ENCODE results near the gene RAD51B. TPM values are rescaled to one million over a fixed set of nuclear protein-coding genes. Genes with fewer than 3 reads are reported as not detected.
"Not testable (repeated sequence)": the region's sequence is repeated elsewhere in the genome, so short reads cannot be mapped to it uniquely, and the experiment has no call there.

Gene RAD51B
- total and polyA plus RNA-seq, 3 donors from 2014 or later = 5.5 to 22.5 (median 19.1) TPM

DNA sequence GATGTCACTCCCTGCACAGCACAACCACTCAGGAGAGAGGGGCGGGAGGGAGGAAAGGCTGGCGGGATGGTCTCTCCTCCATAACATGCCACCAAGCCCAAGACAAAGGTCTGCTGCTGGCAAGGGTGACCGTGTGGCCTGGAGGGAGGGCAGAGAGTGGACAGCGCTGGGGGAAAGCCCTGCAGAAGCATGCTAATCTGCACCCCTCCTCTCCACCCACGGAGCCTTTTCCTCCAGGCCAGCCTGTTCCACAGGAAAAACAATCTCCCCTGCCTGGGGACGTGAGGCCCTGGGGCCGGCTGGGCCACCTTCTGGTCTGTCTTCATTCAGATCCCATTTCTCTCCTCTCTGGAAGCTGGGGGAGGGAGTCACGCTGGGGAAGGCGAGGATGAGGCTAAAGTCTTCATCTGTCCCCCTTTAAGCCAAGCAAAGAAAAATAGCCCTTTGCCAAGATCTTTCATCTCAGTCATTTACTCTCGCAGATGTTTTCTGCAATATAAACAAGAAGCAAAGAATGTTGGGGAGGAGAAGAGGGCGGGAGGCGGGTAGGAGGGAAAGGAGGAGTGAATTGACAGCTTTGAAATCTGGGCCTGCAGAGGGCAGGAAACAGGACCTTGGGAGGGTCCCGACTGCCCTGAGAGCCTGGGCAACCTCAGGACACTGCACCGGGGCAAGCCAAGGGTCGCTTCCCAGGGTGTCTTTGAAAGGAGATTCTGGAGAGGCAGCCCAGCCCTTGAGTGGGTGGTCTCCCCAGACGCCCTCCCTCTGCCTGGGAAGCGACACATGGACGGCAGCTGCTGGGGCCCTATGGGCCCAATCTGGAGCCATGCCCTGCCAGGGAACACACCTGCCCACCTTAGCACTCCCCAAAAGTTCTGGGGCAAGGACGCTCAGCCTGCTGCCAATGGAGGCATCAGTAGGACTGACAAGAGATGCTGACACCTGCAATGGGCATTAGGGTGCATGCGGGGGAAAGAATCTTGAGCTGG is 839.7 kb downstream of the RAD51B start:
- H3K27me3 ChIP-seq = no peaks in the 10 kb centered on the region
- no peak for TF ChIP-seq POLR2A (IDR thresholded peaks at IDR 0.05)
- TF ChIP-seq, protein P1, sequence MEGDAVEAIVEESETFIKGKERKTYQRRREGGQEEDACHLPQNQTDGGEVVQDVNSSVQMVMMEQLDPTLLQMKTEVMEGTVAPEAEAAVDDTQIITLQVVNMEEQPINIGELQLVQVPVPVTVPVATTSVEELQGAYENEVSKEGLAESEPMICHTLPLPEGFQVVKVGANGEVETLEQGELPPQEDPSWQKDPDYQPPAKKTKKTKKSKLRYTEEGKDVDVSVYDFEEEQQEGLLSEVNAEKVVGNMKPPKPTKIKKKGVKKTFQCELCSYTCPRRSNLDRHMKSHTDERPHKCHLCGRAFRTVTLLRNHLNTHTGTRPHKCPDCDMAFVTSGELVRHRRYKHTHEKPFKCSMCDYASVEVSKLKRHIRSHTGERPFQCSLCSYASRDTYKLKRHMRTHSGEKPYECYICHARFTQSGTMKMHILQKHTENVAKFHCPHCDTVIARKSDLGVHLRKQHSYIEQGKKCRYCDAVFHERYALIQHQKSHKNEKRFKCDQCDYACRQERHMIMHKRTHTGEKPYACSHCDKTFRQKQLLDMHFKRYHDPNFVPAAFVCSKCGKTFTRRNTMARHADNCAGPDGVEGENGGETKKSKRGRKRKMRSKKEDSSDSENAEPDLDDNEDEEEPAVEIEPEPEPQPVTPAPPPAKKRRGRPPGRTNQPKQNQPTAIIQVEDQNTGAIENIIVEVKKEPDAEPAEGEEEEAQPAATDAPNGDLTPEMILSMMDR (IDR thresholded peaks at IDR 0.05) = no peak
- H3K9me3 ChIP-seq = no peaks in the 10 kb centered on the region
- WGBS, 2 donors = 50 to 58% methylated on average over 16 to 20 of the region's 20 CpGs
- H3K27ac ChIP-seq = peak overlapping the region; percentile 65 to 80
- no peaks in the 10 kb centered on the region for H3K36me3 ChIP-seq (ENCODE audit: low read depth, missing control alignments)
- no peak overlapping the region for H3K4me3 ChIP-seq
- intact Hi-C loops (cut with DNase I; ENCODE audit: low total_unique reads) = no loop called here
- H3K4me1 ChIP-seq = peaks cover 39% of the 10 kb centered on the region
- DNase-seq = peak; percentile 43

DNA sequence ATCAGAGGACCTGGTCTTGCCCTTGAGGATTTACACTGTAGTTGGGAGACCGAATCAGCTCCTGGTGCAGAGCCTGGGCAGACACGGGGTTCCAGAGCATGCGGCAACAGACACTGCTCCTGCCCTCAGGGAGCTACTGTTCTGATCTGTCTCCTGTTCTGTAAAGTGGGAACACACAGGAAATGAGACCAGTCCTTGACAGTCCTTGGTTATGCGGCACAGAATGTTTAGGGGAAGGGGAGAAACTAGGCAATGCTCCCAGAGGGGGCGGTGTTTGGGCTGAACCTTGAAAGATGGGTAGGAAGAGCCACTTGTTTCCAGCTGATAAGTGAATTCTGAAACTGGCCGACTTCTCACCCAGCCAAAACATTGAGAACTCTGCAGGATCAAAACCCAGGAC is 840.9 kb downstream of the RAD51B start:
- intact Hi-C loops (cut with DNase I; ENCODE audit: low total_unique reads) = no loop called here

DNA sequence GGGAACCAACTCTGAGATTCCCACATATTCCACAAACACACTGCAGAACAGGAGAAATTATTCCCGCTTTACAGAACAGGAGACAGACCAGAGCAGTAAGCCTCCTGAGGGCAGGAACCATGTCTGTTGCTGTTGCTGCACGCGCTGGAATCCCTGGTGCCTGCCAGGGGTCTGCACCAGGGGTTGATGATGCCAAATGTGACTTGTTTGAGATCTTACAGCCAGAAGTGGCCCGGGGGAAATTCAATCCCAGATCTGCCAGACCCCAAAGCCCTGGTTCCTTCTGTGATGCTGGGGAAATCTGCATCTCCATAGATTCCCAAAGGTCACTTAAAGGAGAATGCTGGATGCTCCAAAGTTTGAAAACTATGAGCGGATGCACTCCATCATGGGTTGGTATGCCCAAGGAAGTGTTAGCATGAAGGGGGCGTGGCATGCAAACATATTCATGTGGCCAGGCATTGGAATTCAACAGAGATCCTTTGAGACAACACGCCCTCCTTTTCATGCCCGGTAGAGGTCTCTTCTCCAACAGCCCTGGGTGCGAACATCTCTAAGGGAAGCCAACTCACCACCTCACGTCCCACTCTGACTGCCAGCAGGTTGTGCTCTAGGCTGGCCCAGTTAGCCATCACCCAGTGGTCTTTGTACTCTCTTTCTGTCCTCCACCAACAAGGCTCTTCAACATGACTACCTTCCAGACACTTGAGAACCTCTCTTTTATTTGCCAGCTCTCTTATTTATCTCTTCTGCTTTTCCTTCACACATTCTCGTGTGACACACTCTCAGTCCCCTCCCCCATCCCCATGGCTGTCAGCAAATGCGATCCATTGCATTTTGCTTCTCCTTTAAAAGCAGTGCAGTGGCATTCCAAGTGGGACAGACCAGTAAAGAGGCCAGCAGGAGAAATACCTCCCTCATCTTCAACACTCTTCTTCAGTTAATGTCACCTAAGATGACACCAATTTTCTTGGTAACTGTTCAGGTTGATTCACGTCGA is 841.9 kb downstream of the RAD51B start:
- no peak for DNase-seq
- 94 to 96% methylated on average over 14 of the region's 14 CpGs for WGBS, 2 donors
- H3K36me3 ChIP-seq (ENCODE audit: low read depth, missing control alignments) = no peaks in the 10 kb centered on the region
- TF ChIP-seq, protein P1 (IDR thresholded peaks at IDR 0.05) = no peak
- no peak for TF ChIP-seq POLR2A (IDR thresholded peaks at IDR 0.05)
- H3K27me3 ChIP-seq = no peaks in the 10 kb centered on the region
- H3K27ac ChIP-seq = no peak overlapping the region
- intact Hi-C loops (cut with DNase I; ENCODE audit: low total_unique reads) = no loop called here
- peaks cover 36% of the 10 kb centered on the region for H3K4me1 ChIP-seq
- H3K4me3 ChIP-seq = no peak overlapping the region
- H3K9me3 ChIP-seq = no peaks in the 10 kb centered on the region

More for the DNA sequence above, 840.9 kb downstream of the RAD51B start:
- Histone ChIP-seq H3K27ac (peak overlapping the region in 1 of 2 donors; percentile 80), H3K4me1 (peaks cover 36% of the 10 kb centered on the region), H3K4me3 (no peak overlapping the region), H3K27me3 (no peaks in the 10 kb centered on the region), H3K9me3 (no peaks in the 10 kb centered on the region), H3K36me3 (ENCODE audit: low read depth, missing control alignments) (no peaks in the 10 kb centered on the region)
- WGBS, 2 donors = 80 to 85% methylated on average over 6 of the region's 6 CpGs
- TF ChIP-seq, protein P1 (IDR thresholded peaks at IDR 0.05) = no peak
- no peak for TF ChIP-seq POLR2A (IDR thresholded peaks at IDR 0.05)
- no peak for DNase-seq

DNA sequence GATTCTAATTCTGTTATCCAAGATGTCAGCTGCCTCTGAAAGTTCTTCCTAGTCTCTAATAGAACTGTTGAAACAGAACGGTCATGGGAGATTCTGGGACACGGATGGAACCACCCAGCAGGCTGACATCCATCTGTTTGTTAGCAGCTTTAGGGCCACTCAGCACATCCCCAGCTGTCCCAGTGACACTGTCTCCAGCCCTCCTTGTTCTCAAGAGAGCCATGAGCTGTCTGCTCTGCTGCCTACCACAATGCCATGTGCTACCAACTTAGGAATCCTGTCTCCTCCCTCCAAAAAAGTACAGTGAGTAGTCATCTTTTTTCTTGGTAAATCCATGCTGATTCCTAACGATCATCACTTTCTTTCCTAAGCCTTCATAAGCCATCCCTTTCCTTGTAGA is 842.8 kb downstream of the RAD51B start:
- 72 to 74% methylated on average over 3 of the region's 3 CpGs for WGBS, 2 donors
- TF ChIP-seq POLR2A (IDR thresholded peaks at IDR 0.05) = no peak
- intact Hi-C loops (cut with DNase I; ENCODE audit: low total_unique reads) = no loop called here
- H3K4me1 ChIP-seq = peaks cover 36% of the 10 kb centered on the region
- no peak for DNase-seq
- no peak overlapping the region for H3K4me3 ChIP-seq
- no peaks in the 10 kb centered on the region for H3K9me3 ChIP-seq
- no peak overlapping the region for H3K27ac ChIP-seq
- no peaks in the 10 kb centered on the region for H3K36me3 ChIP-seq (ENCODE audit: low read depth, missing control alignments)
- no peaks in the 10 kb centered on the region for H3K27me3 ChIP-seq

DNA sequence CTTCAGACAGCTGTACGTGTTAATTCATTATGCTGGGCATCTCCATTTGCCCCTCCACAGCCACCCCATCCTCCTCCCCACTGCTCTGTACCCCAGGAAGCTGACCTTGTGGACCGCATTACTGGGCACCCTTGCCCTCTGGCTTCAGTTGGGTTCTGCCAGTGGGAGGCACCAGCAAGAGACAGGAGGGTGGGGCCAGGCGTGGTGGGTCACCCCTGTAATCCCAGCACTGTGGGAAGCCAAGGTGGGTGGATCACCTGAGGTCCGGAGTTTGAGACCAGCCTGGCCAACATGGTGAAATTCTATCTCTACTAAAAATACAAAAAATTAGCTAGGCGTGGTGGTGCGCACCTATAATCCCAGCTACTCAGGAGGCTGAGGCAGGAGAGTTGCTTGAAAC is 843.2 kb downstream of the RAD51B start:
- peaks cover 36% of the 10 kb centered on the region for H3K4me1 ChIP-seq
- H3K9me3 ChIP-seq; H3K36me3 ChIP-seq (ENCODE audit: low read depth, missing control alignments); H3K27ac ChIP-seq; H3K27me3 ChIP-seq; DNase-seq; H3K4me3 ChIP-seq; intact Hi-C loops (cut with DNase I; ENCODE audit: low total_unique reads): not testable (repeated sequence)
- 89 to 91% methylated on average over 6 of the region's 6 CpGs for whole genome bisulfite sequencing, 2 donors
